CD4-positive, alpha-beta T cell (primary cell): ENCODE results near the gene TECRL. TPM values are rescaled to one million over a fixed set of nuclear protein-coding genes. Genes with fewer than 3 reads are reported as not detected.

ENCODE experiments used
- ATAC-seq: fragments of 200-7000 bp; cut with Tn5 transposase; one replicate; pipeline ENCODE4 v1.10.0; 2022; ENCODE audit warnings: mild to moderate bottlenecking; ENCODE audit not compliant: poor library complexity
- CTCF ChIA-PET: fragments of 350-600 bp; sonication (Branson Sonifier 250); formaldehyde crosslinking; loops from one replicate; lab custom pipeline; 2021; ENCODE audit warnings: antibody characterized with exemption, inconsistent platforms; lab: Charles Lee
- POLR2A ChIA-PET: fragments of 350-600 bp; sonication (Branson Sonifier 250); formaldehyde crosslinking; loops from one replicate; lab custom pipeline; 2021; ENCODE audit warnings: antibody characterized with exemption, inconsistent platforms; lab: Charles Lee
- DNase-seq, 14 experiments: peaks; one replicate each; pipeline ENCODE4 v3.0.0-alpha.2; 2013 to 2020; ENCODE audit warnings: mixed read lengths in 2 of 14
- H3K27ac ChIP-seq, 2 donors: one replicate each; pipeline versions ENCODE4 v1.5.1 to v1.7.0; 2013; ENCODE audit warnings: low read length in 2 of 2, low read depth in 1 of 2, mild to moderate bottlenecking in 1 of 2
- H3K27me3 ChIP-seq, 2 experiments: 1 replicate in 1 of 2; 2 replicates in 1 of 2; pipeline versions ENCODE4 v1.6.1 to v1.7.0; 2013; ENCODE audit warnings: low read length in 2 of 2, control low read depth in 1 of 2, mild to moderate bottlenecking in 1 of 2, moderate library complexity in 1 of 2; ENCODE audit not compliant: insufficient read depth in 2 of 2, control insufficient read depth in 1 of 2
- H3K36me3 ChIP-seq: one replicate; pipeline ENCODE4 v1.6.1; 2013; ENCODE audit warnings: low read length, control low read depth; ENCODE audit not compliant: insufficient read depth
- H3K4me1 ChIP-seq: one replicate; pipeline ENCODE4 v1.6.1; 2013; ENCODE audit warnings: low read length, control low read depth; ENCODE audit not compliant: insufficient read depth
- H3K4me3 ChIP-seq: one replicate; pipeline ENCODE4 v1.5.1; 2013; ENCODE audit warnings: mild to moderate bottlenecking, low read length, moderate library complexity
- H3K9me3 ChIP-seq, 2 experiments: 1 replicate in 1 of 2; 2 replicates in 1 of 2; pipeline versions ENCODE4 v1.6.1 to v1.7.0; 2013; ENCODE audit warnings: low read length in 2 of 2, mild to moderate bottlenecking in 2 of 2, control low read depth in 1 of 2, moderate library complexity in 1 of 2; ENCODE audit not compliant: control insufficient read depth in 1 of 2, insufficient read depth in 1 of 2
- H3K27ac Mint-ChIP-seq: one replicate; pipeline ENCODE4 v1.8.0; 2020; ENCODE audit warnings: mixed read lengths
- H3K27me3 Mint-ChIP-seq: one replicate; pipeline ENCODE4 v1.8.0; 2021; ENCODE audit warnings: mixed read lengths
- H3K36me3 Mint-ChIP-seq: one replicate; pipeline ENCODE4 v1.8.0; 2021; ENCODE audit warnings: low read depth, mixed read lengths
- H3K4me1 Mint-ChIP-seq: one replicate; pipeline ENCODE4 v1.8.0; 2021; ENCODE audit warnings: low read depth, mixed read lengths
- H3K4me3 Mint-ChIP-seq: one replicate; pipeline ENCODE4 v1.8.0; 2020; ENCODE audit warnings: mild to moderate bottlenecking, mixed read lengths
- H3K9me3 Mint-ChIP-seq: one replicate; pipeline ENCODE4 v1.8.0; 2020; ENCODE audit warnings: mixed read lengths
- CTCF ChIP-seq: fragments of 200-600 bp; IDR thresholded peaks from one replicate; pipeline ENCODE4 v1.8.0; 2022; ENCODE audit warnings: antibody characterized with exemption, mild to moderate bottlenecking
- intact Hi-C, 2 experiments: fragments of 100-400 bp; cut with DNase I in 1 of 2; cut with micrococcal nuclease in 1 of 2; formaldehyde crosslinking; loops; one replicate each; pipeline versions ENCODE4 v1.15.1 to v1.9.0; 2023 to 2025; cut with DNase I, micrococcal nuclease
- total RNA-seq, 174 experiments: library from RNA in 2 of 174; stranded (reverse) in 2 of 174; gene quantifications; one replicate each; pipeline ENCODE4 v1.2.3 and lab custom pipeline; 2021 to 2026

Gene TECRL
- total RNA-seq, 2 experiments from 2014 or later, result not detected

- H3K27me3 ChIP-seq, result no peaks in the 10 kb centered on the region
- Mint-ChIP-seq H3K27ac (no peak overlapping the region), H3K4me1 (no peaks in the 10 kb centered on the region), H3K9me3 (peaks cover 11% of the 10 kb centered on the region), H3K27me3 (no peaks in the 10 kb centered on the region), H3K36me3 (no peaks in the 10 kb centered on the region), H3K4me3 (no peak overlapping the region)
- H3K4me3 ChIP-seq, result no peak overlapping the region
- no peaks in the 10 kb centered on the region for H3K36me3 ChIP-seq
- DNase-seq (no peak), ATAC-seq (no peak)
- CTCF ChIA-PET, result no interaction called here
- H3K27ac ChIP-seq, result no peak overlapping the region
- no peak for TF ChIP-seq CTCF
- intact Hi-C loops, result no loop called here
- no peaks in the 10 kb centered on the region for H3K9me3 ChIP-seq
- no peaks in the 10 kb centered on the region for H3K4me1 ChIP-seq
- POLR2A ChIA-PET, result no interaction called here
Observed at GRCh38 chr4:64368741-64369140, 40.5 kb downstream of the TECRL start.

- H3K27me3 ChIP-seq, result no peaks in the 10 kb centered on the region
- DNase-seq, result no peak
- Mint-ChIP-seq H3K4me3 (no peak overlapping the region), H3K27ac (no peak overlapping the region), H3K9me3 (peaks cover 4% of the 10 kb centered on the region), H3K4me1 (no peaks in the 10 kb centered on the region), H3K36me3 (no peaks in the 10 kb centered on the region), H3K27me3 (no peaks in the 10 kb centered on the region)
- ChIA-PET CTCF (no interaction called here), POLR2A (no interaction called here)
- no peak for TF ChIP-seq CTCF
- ATAC-seq, result no peak
- intact Hi-C loops, result no loop called here
- no peak overlapping the region for H3K4me3 ChIP-seq
- no peaks in the 10 kb centered on the region for H3K36me3 ChIP-seq
- H3K27ac ChIP-seq, result no peak overlapping the region
- H3K9me3 ChIP-seq, result peaks cover 0 to 9% of the 10 kb centered on the region in 2 experiments
- no peaks in the 10 kb centered on the region for H3K4me1 ChIP-seq
Observed at GRCh38 chr4:64361399-64361740, 47.9 kb downstream of the TECRL start.

GRCh38 chr4:64360664-64361398, 48.4 kb downstream of the TECRL start:
- DNase-seq (no peak), ATAC-seq (no peak)
- Histone ChIP-seq H3K4me3 (no peak overlapping the region), H3K9me3 (peaks cover 0 to 9% of the 10 kb centered on the region in 2 experiments), H3K27me3 (no peaks in the 10 kb centered on the region), H3K36me3 (no peaks in the 10 kb centered on the region), H3K27ac (no peak overlapping the region), H3K4me1 (no peaks in the 10 kb centered on the region)
- no peak overlapping the region for H3K4me3 Mint-ChIP-seq
- TF ChIP-seq CTCF, result no peak
- H3K27ac Mint-ChIP-seq, result no peak overlapping the region
- ChIA-PET POLR2A (no interaction called here), CTCF (no interaction called here)
- H3K9me3 Mint-ChIP-seq, result peaks cover 1% of the 10 kb centered on the region
- H3K4me1 Mint-ChIP-seq, result no peaks in the 10 kb centered on the region
- intact Hi-C loops, result no loop called here
- no peaks in the 10 kb centered on the region for H3K36me3 Mint-ChIP-seq
- no peaks in the 10 kb centered on the region for H3K27me3 Mint-ChIP-seq
